T-cell (primary cell): ENCODE results near the gene TAF4. TPM values are rescaled to one million over a fixed set of nuclear protein-coding genes. Genes with fewer than 3 reads are reported as not detected.

Experiments used
- ATAC-seq, 4 experiments: fragments of 200-7000 bp in 3 of 4; fragments of 150-1000 bp in 1 of 4; cut with Tn5 transposase; replicated peaks in 1 of 4; 1 replicate in 3 of 4; 2 replicates in 1 of 4; pipeline ENCODE4 v1.10.0; 2021; ENCODE audit warnings: moderate library complexity in 3 of 4, mild to moderate bottlenecking in 2 of 4, moderate number of reproducible peaks in 1 of 4
- CTCF ChIA-PET, 2 donors: fragments of 300-600 bp; sonication (Branson Sonifier 250); formaldehyde crosslinking; loops; one replicate each; lab custom pipeline; 2022; ENCODE audit warnings: antibody characterized with exemption in 2 of 2; lab: Charles Lee
- POLR2A ChIA-PET, 2 donors: fragments of 300-600 bp; sonication (Branson Sonifier 250); formaldehyde crosslinking; loops; one replicate each; lab custom pipeline; 2022; ENCODE audit warnings: antibody characterized with exemption in 2 of 2; lab: Charles Lee
- DNase-seq, 35 experiments: peaks; one replicate each; pipeline versions ENCODE4 v3.0.0 to v3.0.0-alpha.2; 2013 to 2023
- H3K27ac ChIP-seq: one replicate; pipeline ENCODE4 v1.5.1; 2013; ENCODE audit warnings: low read length
- H3K27me3 ChIP-seq, 2 experiments: replicated peaks in 1 of 2; 1 replicate in 1 of 2; 2 replicates in 1 of 2; pipeline versions ENCODE4 v1.6.1 to v1.7.0; 2013; ENCODE audit warnings: low read length in 1 of 2, mixed read lengths in 1 of 2; ENCODE audit not compliant: control insufficient read depth in 2 of 2, insufficient read depth in 2 of 2; ENCODE audit errors: extremely low read depth in 1 of 2
- H3K36me3 ChIP-seq, 2 donors: 1 replicate in 1 of 2; 2 replicates in 1 of 2; pipeline versions ENCODE4 v1.6.1 to v1.7.0; 2013; ENCODE audit warnings: low read length in 1 of 2; ENCODE audit not compliant: control insufficient read depth in 2 of 2, insufficient read depth in 1 of 2; ENCODE audit errors: extremely low read depth in 1 of 2
- H3K4me1 ChIP-seq, 2 experiments: 1 replicate in 1 of 2; 2 replicates in 1 of 2; pipeline versions ENCODE4 v1.6.1 to v1.7.0; 2013; ENCODE audit warnings: low read length in 2 of 2, mixed read lengths in 1 of 2; ENCODE audit not compliant: insufficient read depth in 2 of 2, control insufficient read depth in 1 of 2; ENCODE audit errors: extremely low read depth in 1 of 2
- H3K4me3 ChIP-seq, 2 donors: 1 replicate in 1 of 2; 2 replicates in 1 of 2; pipeline versions ENCODE4 v1.5.1 to v1.7.0; 2013; ENCODE audit warnings: mild to moderate bottlenecking in 2 of 2, low read length in 1 of 2, moderate library complexity in 1 of 2; ENCODE audit not compliant: control insufficient read depth in 1 of 2; ENCODE audit errors: extremely low read depth in 1 of 2
- H3K9me3 ChIP-seq: 2 replicates; pipeline ENCODE4 v1.7.0; 2013
- H3K27ac Mint-ChIP-seq, 2 donors: one replicate each; pipeline ENCODE4 v1.8.0; 2020 to 2021; ENCODE audit warnings: mild to moderate bottlenecking in 2 of 2, mixed read lengths in 2 of 2
- H3K27me3 Mint-ChIP-seq, 2 donors: one replicate each; pipeline ENCODE4 v1.8.0; 2021 to 2022; ENCODE audit warnings: mixed read lengths in 2 of 2
- H3K36me3 Mint-ChIP-seq: one replicate; pipeline ENCODE4 v1.8.0; 2021; ENCODE audit warnings: mixed read lengths
- H3K4me1 Mint-ChIP-seq, 3 donors: one replicate each; pipeline ENCODE4 v1.8.0; 2020 to 2022; ENCODE audit warnings: mixed read lengths in 3 of 3, mild to moderate bottlenecking in 1 of 3
- H3K4me3 Mint-ChIP-seq, 3 donors: one replicate each; pipeline ENCODE4 v1.8.0; 2020 to 2022; ENCODE audit warnings: mild to moderate bottlenecking in 3 of 3, mixed read lengths in 3 of 3, moderate library complexity in 3 of 3
- H3K9me3 Mint-ChIP-seq, 3 donors: one replicate each; pipeline ENCODE4 v1.8.0; 2020 to 2022; ENCODE audit warnings: mixed read lengths in 3 of 3
- WGBS: methylation state at CpG from one replicate; pipeline ENCODE4 v1.1.5; 2013; ENCODE audit warnings: missing lambda C conversion rate; ENCODE audit not compliant: insufficient coverage; 5-methylcytosine and 5-hydroxymethylcytosine counted together
- total RNA-seq, 35 experiments: library from RNA in 6 of 35; stranded (reverse) in 6 of 35; fragments of 120-200 nt in 1 of 35; gene quantifications; one replicate each; pipeline versions ENCODE4 v1.2.1 to v1.2.4 and lab custom pipeline; 2013 to 2026

The TAF4 gene
- total RNA-seq, 5 donors from 2014 or later (not counting 1 experiment from before 2014, with no cell fraction given) = 21.7 to 39.5 (median 35.2) TPM

- H3K4me3 Mint-ChIP-seq = no peak overlapping the region
- H3K4me1 ChIP-seq = peaks cover 0 to 19% of the 10 kb centered on the region in 2 experiments
- H3K9me3 ChIP-seq = no peaks in the 10 kb centered on the region
- H3K4me1 Mint-ChIP-seq = peaks cover 7 to 15% (median 8%) of the 10 kb centered on the region in 3 donors
- POLR2A ChIA-PET = no interaction called here
- CTCF ChIA-PET = no interaction called here
- no peak overlapping the region for H3K4me3 ChIP-seq
- over 99% methylated on average over 22 of the region's 28 CpGs for WGBS
- H3K36me3 ChIP-seq = peaks cover 35 to 78% of the 10 kb centered on the region in 2 donors
- no peak overlapping the region for H3K27ac ChIP-seq
- H3K27me3 Mint-ChIP-seq = no peaks in the 10 kb centered on the region
- no peaks in the 10 kb centered on the region for H3K27me3 ChIP-seq
- ATAC-seq = no peak
- peaks cover 46% of the 10 kb centered on the region for H3K36me3 Mint-ChIP-seq
- H3K27ac Mint-ChIP-seq = no peak overlapping the region
- no peak for DNase-seq
- no peaks in the 10 kb centered on the region for H3K9me3 Mint-ChIP-seq
Observed at GRCh38 chr20:62006482-62006881, 59.2 kb downstream of the TAF4 start.

- H3K4me3 Mint-ChIP-seq = no peak overlapping the region
- CTCF ChIA-PET = interaction anchor here in 1 of 2 donors (0.6 kb wide), 1 partner anchor 130 kb away, joined by 3 read pairs; no protein-coding TSS in a partner anchor
- no peak for ATAC-seq
Observed at GRCh38 chr20:62004614-62005013, 61.1 kb downstream of the TAF4 start.

GRCh38 chr20:62003567-62004405 is 61.9 kb downstream of the TAF4 start:
- no peak overlapping the region for H3K4me3 ChIP-seq
- WGBS = 96% methylated on average over 23 of the region's 24 CpGs
- DNase-seq (no peak), ATAC-seq (no peak)
- peaks cover 0 to 15% of the 10 kb centered on the region in 2 experiments for H3K4me1 ChIP-seq
- Mint-ChIP-seq H3K4me3 (no peak overlapping the region), H3K36me3 (peaks cover 62% of the 10 kb centered on the region), H3K27me3 (no peaks in the 10 kb centered on the region), H3K27ac (no peak overlapping the region), H3K4me1 (peaks cover 0 to 8% (median 0%) of the 10 kb centered on the region in 3 donors), H3K9me3 (no peaks in the 10 kb centered on the region)
- ChIA-PET POLR2A (interaction anchor here in 1 of 2 donors (0.5 kb wide), 1 partner anchor 1195 kb away, joined by 9 read pairs; no protein-coding TSS in a partner anchor), CTCF (interaction anchor here in 1 of 2 donors (0.5 to 0.6 kb wide), 2 partner anchors 131 to 164 kb away, joined by 3 to 11 read pairs; no protein-coding TSS in a partner anchor)
- H3K36me3 ChIP-seq = peaks cover 32 to 93% of the 10 kb centered on the region in 2 donors
- H3K9me3 ChIP-seq = no peaks in the 10 kb centered on the region
- H3K27me3 ChIP-seq = no peaks in the 10 kb centered on the region
- H3K27ac ChIP-seq = no peak overlapping the region

More at GRCh38 chr20:62004614-62005013, 61.1 kb downstream of the TAF4 start:
- POLR2A ChIA-PET = no interaction called here
- Histone ChIP-seq H3K36me3 (peaks cover 28 to 91% of the 10 kb centered on the region in 2 donors), H3K9me3 (no peaks in the 10 kb centered on the region), H3K27ac (no peak overlapping the region), H3K27me3 (no peaks in the 10 kb centered on the region), H3K4me1 (peaks cover 0 to 15% of the 10 kb centered on the region in 2 experiments), H3K4me3 (no peak overlapping the region)
- Mint-ChIP-seq H3K9me3 (no peaks in the 10 kb centered on the region), H3K36me3 (peaks cover 61% of the 10 kb centered on the region), H3K4me1 (peaks cover 0 to 8% (median 0%) of the 10 kb centered on the region in 3 donors), H3K27me3 (no peaks in the 10 kb centered on the region), H3K27ac (no peak overlapping the region)
- 100% methylated on average over 5 of the region's 5 CpGs for WGBS
- no peak for DNase-seq

GRCh38 chr20:62002882-62003480 is 62.7 kb downstream of the TAF4 start:
- no peak overlapping the region for H3K27ac Mint-ChIP-seq
- H3K27ac ChIP-seq = no peak overlapping the region
- no peaks in the 10 kb centered on the region for H3K9me3 Mint-ChIP-seq
- ChIA-PET POLR2A (interaction anchor here in 1 of 2 donors (0.5 kb wide), 1 partner anchor 1196 kb away, joined by 9 read pairs; no protein-coding TSS in a partner anchor), CTCF (interaction anchor here in 1 of 2 donors (0.5 kb wide), 1 partner anchor 165 kb away, joined by 11 read pairs; no protein-coding TSS in a partner anchor)
- H3K36me3 ChIP-seq = peaks cover 32 to 92% of the 10 kb centered on the region in 2 donors
- H3K27me3 Mint-ChIP-seq = no peaks in the 10 kb centered on the region
- no peaks in the 10 kb centered on the region for H3K27me3 ChIP-seq
- no peak for ATAC-seq
- no peaks in the 10 kb centered on the region for H3K9me3 ChIP-seq
- peaks cover 0 to 8% (median 0%) of the 10 kb centered on the region in 3 donors for H3K4me1 Mint-ChIP-seq
- no peak overlapping the region for H3K4me3 Mint-ChIP-seq
- no peak overlapping the region for H3K4me3 ChIP-seq
- no peak for DNase-seq
- H3K36me3 Mint-ChIP-seq = peaks cover 65% of the 10 kb centered on the region
- H3K4me1 ChIP-seq = peaks cover 0 to 12% of the 10 kb centered on the region in 2 experiments
- 94% methylated on average over 17 of the region's 18 CpGs for WGBS

- Mint-ChIP-seq H3K27me3 (no peaks in the 10 kb centered on the region), H3K9me3 (no peaks in the 10 kb centered on the region), H3K36me3 (peaks cover 71% of the 10 kb centered on the region), H3K27ac (no peak overlapping the region), H3K4me3 (no peak overlapping the region), H3K4me1 (no peaks in the 10 kb centered on the region)
- no peaks in the 10 kb centered on the region for H3K9me3 ChIP-seq
- no peak overlapping the region for H3K4me3 ChIP-seq
- peaks cover 26 to 89% of the 10 kb centered on the region in 2 donors for H3K36me3 ChIP-seq
- ATAC-seq (no peak), DNase-seq (no peak)
- WGBS = 91% methylated on average over 17 of the region's 18 CpGs
- POLR2A ChIA-PET = no interaction called here
- H3K27ac ChIP-seq = no peak overlapping the region
- no peaks in the 10 kb centered on the region for H3K27me3 ChIP-seq
- CTCF ChIA-PET = no interaction called here
- no peaks in the 10 kb centered on the region for H3K4me1 ChIP-seq
Observed at GRCh38 chr20:62001178-62001715, 64.4 kb downstream of the TAF4 start.
